ENCODE data around the gene GAGE10. TPM values are rescaled to one million over a fixed set of nuclear protein-coding genes. Genes with fewer than 3 reads are reported as not detected.
"Not testable (repeated sequence)": the region's sequence is repeated elsewhere in the genome, so short reads cannot be mapped to it uniquely, and the experiment has no call there.

Gene GAGE10
- total RNA-seq, 1 donor from 2014 or later, result not detected

DNA sequence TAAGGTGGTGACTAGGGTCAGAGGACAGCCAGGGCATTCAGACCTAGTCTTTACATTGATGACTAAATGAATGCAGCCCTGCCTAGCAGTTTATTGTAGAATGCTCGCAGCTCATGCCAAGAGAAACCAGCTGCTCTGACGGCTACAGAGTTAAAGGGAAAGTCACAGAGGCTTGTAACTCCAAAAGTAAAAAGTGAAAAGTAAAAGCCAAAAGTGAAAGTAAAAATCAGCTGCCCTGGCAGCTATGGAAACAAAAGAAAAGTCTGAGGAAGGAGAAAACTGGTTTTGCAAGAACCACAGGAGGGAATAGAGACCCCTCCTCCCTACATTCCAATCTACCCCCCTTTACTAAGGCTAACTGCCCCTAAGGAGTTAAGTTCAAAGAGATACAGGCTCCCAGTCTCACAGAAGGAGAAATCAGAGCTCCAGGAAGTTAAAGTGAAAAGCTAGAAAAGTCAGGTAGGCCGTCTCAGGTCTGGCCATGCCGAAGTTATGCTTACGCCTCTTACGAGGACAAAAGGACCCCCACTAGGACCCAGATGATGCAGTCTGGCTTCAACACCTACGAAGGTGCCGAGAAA lies 6.0 kb downstream of the GAGE10 start:
- DNase-seq (ENCODE audit: missing footprints), result no peak
- ATAC-seq, result peak; percentile 39
- intact Hi-C loops (cut with DNase I), result no loop called here

DNA sequence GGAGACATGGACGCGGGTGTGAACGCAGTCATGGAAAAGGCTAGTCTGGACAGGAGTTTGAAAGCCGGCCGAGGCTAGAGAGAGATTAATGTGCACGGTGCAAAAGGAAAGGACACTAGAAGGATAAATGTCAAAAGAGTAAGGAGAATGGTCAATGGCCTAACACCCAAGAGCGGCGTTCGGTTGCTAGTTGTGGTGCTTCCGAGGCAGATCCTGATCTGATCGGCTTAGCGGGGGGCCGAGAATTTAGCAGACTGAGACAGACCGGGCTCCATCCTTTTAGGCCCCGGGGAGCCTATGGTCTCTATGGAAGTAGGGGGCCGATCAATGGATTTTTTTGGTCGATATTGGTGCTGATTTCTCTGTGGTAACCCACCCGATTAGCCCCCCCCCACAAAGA lies 6.9 kb downstream of the GAGE10 start:
- intact Hi-C loops (cut with DNase I), result no loop called here
- ATAC-seq (no peak), DNase-seq (ENCODE audit: missing footprints) (no peak)

GRCh38 chrX:49312176-49312575 lies 8.7 kb downstream of the GAGE10 start:
- intact Hi-C loops (cut with DNase I), result no loop called here
- DNase-seq (ENCODE audit: missing footprints) (no peak), ATAC-seq (no peak)

GRCh38 chrX:49316085-49316484 lies 12.6 kb downstream of the GAGE10 start:
- intact Hi-C loops (cut with DNase I), result no loop called here

GRCh38 chrX:49321737-49322136 lies 18.3 kb downstream of the GAGE10 start, which contains the start of gene GAGE12J:
TSS of gene GAGE12J (plus strand) at chrX:49322037. CDS start at chrX:49323194, 1,157 bp downstream.
- ATAC-seq; DNase-seq (ENCODE audit: missing footprints); intact Hi-C loops (cut with DNase I): not testable (repeated sequence)

More at GRCh38 chrX:49316085-49316484, 12.6 kb downstream of the GAGE10 start:
- DNase-seq (ENCODE audit: missing footprints) (no peak), ATAC-seq (no peak)

DNA sequence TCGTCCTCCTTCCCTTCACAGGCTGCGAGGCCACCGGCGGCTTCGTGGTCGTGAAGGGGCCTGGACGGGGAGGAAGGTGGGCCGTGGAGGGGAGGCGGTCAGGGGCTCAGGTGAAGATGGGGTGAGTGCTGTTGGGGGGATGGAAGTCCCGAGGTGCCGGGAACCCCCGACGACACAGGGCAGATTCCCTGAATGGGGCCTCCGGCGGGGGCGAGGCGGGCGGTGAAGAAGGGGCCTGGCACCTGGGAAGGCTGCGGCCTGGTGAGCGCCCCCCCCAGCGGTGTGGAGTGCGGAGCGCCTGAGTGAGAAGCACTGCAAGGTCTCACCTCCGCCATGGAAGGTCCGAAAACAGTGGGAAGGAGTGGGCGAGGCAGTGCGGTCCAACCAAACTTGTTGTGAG lies 18.8 kb downstream of the GAGE10 start:
- ATAC-seq; DNase-seq (ENCODE audit: missing footprints); intact Hi-C loops (cut with DNase I): not testable (repeated sequence)

GRCh38 chrX:49323735-49324134 lies 20.3 kb downstream of the GAGE10 start:
- intact Hi-C loops (cut with DNase I); DNase-seq (ENCODE audit: missing footprints); ATAC-seq: not testable (repeated sequence)

DNA sequence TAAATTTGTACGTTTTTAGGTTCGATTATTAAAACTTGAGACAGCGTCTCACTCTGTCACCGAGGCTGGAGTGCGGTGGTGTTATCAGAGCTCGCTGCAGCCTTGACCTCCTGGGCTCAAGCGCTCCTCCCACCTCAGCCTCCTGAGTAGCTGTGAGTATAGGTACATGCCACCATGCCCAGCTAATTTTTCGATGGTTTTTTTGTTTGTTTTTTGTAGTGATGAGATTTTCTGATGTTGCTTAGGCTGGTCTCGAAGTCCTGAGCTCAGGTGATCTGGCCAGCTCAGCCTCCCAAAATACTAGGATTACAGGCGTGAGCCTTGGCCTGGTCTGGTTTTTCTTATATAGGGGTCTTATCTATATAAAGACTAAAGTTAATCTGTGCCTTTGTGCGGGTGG lies 27.0 kb downstream of the GAGE10 start:
- ATAC-seq; intact Hi-C loops (cut with DNase I); DNase-seq (ENCODE audit: missing footprints): not testable (repeated sequence)

GRCh38 chrX:49331282-49331681 lies 27.8 kb downstream of the GAGE10 start, which contains the start of gene GAGE13:
TSS of gene GAGE13 (plus strand) at chrX:49331582. CDS start at chrX:49332738, 1,156 bp downstream.
- DNase-seq (ENCODE audit: missing footprints); ATAC-seq; intact Hi-C loops (cut with DNase I): not testable (repeated sequence)

DNA sequence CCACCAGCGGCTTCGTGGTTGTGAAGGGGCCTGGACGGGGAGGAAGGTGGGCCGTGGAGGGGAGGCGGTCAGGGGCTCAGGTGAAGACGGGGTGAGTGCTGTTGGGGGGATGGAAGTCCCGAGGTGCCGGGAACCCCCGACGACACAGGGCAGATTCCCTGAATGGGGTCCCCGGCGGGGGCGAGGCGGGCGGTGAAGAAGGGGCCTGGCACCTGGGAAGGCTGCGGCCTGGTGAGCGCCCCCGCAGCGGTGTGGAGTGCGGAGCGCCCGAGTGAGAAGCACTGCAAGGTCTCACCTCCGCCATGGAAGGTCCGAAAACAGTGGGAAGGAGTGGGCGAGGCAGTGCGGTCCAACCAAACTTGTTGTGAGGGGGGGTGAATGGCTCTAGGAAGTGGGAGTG lies 28.4 kb downstream of the GAGE10 start:
- peak; percentile 70 for DNase-seq (ENCODE audit: missing footprints)
- intact Hi-C loops (cut with DNase I); ATAC-seq: not testable (repeated sequence)

- ATAC-seq; intact Hi-C loops (cut with DNase I); DNase-seq (ENCODE audit: missing footprints): not testable (repeated sequence)
These were observed 38.0 kb downstream of the GAGE10 start for GRCh38 chrX:49341449-49341848.

- intact Hi-C loops (cut with DNase I); DNase-seq (ENCODE audit: missing footprints); ATAC-seq: not testable (repeated sequence)
These were observed 41.2 kb downstream of the GAGE10 start for GRCh38 chrX:49344496-49345175.

DNA sequence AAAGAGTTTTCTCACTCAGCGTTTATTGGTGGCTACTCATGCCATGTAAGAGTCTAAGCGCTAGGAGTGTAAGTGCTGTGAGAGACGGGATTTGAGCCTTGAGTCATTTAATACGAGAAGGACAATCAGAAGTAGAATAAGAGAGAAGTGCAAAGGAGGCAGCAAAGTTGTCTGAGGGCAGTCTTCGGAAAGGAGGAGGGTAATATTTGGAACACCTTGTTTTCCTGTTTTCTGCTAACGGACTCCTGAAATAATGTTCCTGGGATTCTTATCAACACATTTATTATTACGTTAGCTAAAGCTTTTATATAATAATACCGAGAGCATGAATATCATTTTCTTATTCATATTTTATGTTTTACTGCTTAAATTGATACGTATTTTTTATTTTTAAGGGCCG lies 42.0 kb downstream of the GAGE10 start:
- intact Hi-C loops (cut with DNase I), result not testable (repeated sequence)

DNA sequence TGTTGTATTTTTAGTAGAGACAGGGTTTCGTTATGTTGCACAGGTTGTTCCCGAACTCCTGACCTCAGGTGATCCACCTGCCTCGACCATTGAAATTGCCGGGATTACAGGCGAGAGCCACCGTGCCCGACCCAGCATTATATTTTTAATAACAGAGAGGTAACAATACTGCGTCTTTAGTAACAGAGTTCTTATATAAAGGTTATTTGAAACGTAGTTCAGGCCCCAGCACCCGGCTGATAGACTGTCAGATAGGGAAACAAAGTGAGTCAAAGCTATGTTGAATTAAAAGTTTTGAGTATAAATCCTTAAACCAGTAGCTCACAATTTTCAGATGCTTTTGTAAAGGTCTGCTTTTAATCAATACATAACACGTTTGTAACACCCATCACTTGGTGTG lies 42.7 kb downstream of the GAGE10 start:
- DNase-seq (ENCODE audit: missing footprints), result peak; percentile 60
- intact Hi-C loops (cut with DNase I); ATAC-seq: not testable (repeated sequence)

More for the DNA sequence above, 42.0 kb downstream of the GAGE10 start:
- not testable (repeated sequence) for ATAC-seq; DNase-seq (ENCODE audit: missing footprints)

Other genes starting within 250 kb of the GAGE10 start
- gene CCDC120, start 244.6 kb upstream of the GAGE10 start, total RNA-seq, result 1.4 TPM
- 7.1 TPM for gene PRAF2, start 229.6 kb upstream of the GAGE10 start, total RNA-seq
- 67.1 TPM for gene WDR45, start 223.8 kb upstream of the GAGE10 start, total RNA-seq
- 19.0 TPM for gene GPKOW, start 179.9 kb upstream of the GAGE10 start, total RNA-seq
- 4.3 TPM for gene MAGIX, start 140.9 kb upstream of the GAGE10 start, total RNA-seq
- gene PLP2, start 131.7 kb upstream of the GAGE10 start, total RNA-seq, result 67.0 TPM
- 15.1 TPM for gene PRICKLE3, start 117.3 kb upstream of the GAGE10 start, total RNA-seq
- gene SYP, start 103.5 kb upstream of the GAGE10 start, total RNA-seq, result 1.8 TPM
- gene CACNA1F, start 70.3 kb upstream of the GAGE10 start, total RNA-seq, result not detected
- gene CCDC22, start 68.2 kb upstream of the GAGE10 start, total RNA-seq, result 10.8 TPM
- gene FOXP3, start 38.9 kb upstream of the GAGE10 start, total RNA-seq, result not detected
- 19.5 TPM for gene PPP1R3F, start 33.9 kb upstream of the GAGE10 start, total RNA-seq
- not detected for gene GAGE12J, start 18.4 kb downstream of the GAGE10 start, total RNA-seq
- gene GAGE13, start 27.9 kb downstream of the GAGE10 start, total RNA-seq, result not detected
- not detected for gene GAGE12C, start 228.5 kb downstream of the GAGE10 start, total RNA-seq
- not detected for gene GAGE12D, start 238.1 kb downstream of the GAGE10 start, total RNA-seq
- not detected for gene GAGE12E, start 247.6 kb downstream of the GAGE10 start, total RNA-seq